Measurements from ENCODE around the gene DZIP1.

GRCh38 chr13:95579303-95579702 is 65.2 kb downstream of the DZIP1 start:
- TF ChIP-seq CTCF (IDR thresholded peaks at IDR 0.05 in 8 of 11, conservative IDR thresholded peaks at IDR 0.05 in 3 of 11) (no peak), POLR2AphosphoS5 (IDR thresholded peaks at IDR 0.05) (no peak)
